DOHH2 (cell line): Measurements from ENCODE around the gene ATP8B1.

ENCODE experiments used
- H3F3A ChIP-seq: fragments of 200-600 bp; sonication (generic), shearing (Covaris generic); 2 replicates; pipeline ENCODE4 v1.6.0; 2016; ENCODE audit warnings: antibody characterized with exemption, mild to moderate bottlenecking; ENCODE audit not compliant: control insufficient read depth, insufficient read depth
- H3K27ac ChIP-seq: fragments of 200-600 bp; sonication (generic); 2 replicates; pipeline ENCODE4 v1.5.1; 2014; ENCODE audit warnings: low read depth, mild to moderate bottlenecking, low read length, moderate library complexity
- H3K27me3 ChIP-seq: fragments of 200-600 bp; sonication (generic); 2 replicates; pipeline ENCODE4 v1.6.1; 2014; ENCODE audit warnings: mild to moderate bottlenecking, low read length, mixed read lengths; ENCODE audit not compliant: control insufficient read depth
- H3K36me3 ChIP-seq: fragments of 200-600 bp; sonication (generic); 2 replicates; pipeline ENCODE4 v1.6.1; 2014; ENCODE audit warnings: mild to moderate bottlenecking, low read length, moderate library complexity, mixed read lengths; ENCODE audit not compliant: control insufficient read depth
- H3K4me1 ChIP-seq: fragments of 200-600 bp; sonication (generic); 2 replicates; pipeline ENCODE4 v1.6.1; 2014; ENCODE audit warnings: mild to moderate bottlenecking, low read length, mixed read lengths; ENCODE audit not compliant: control insufficient read depth
- H3K4me2 ChIP-seq: fragments of 200-600 bp; sonication (generic); 2 replicates; pipeline ENCODE4 v1.6.0; 2014; ENCODE audit warnings: mild to moderate bottlenecking, low read length, moderate library complexity
- H3K4me3 ChIP-seq: fragments of 200-600 bp; sonication (generic); 2 replicates; pipeline ENCODE4 v1.5.1; 2014; ENCODE audit warnings: mild to moderate bottlenecking, low read length, mixed read lengths
- H3K79me2 ChIP-seq: fragments of 200-600 bp; sonication (generic); 2 replicates; pipeline ENCODE4 v1.6.1; 2014; ENCODE audit warnings: mild to moderate bottlenecking, low read length, mixed read lengths; ENCODE audit not compliant: control insufficient read depth
- H3K9me2 ChIP-seq: fragments of 200-600 bp; sonication (generic); replicated peaks from 2 replicates; pipeline ENCODE4 v1.6.1; 2014; ENCODE audit warnings: mild to moderate bottlenecking, low read length, mixed read lengths; ENCODE audit not compliant: control insufficient read depth
- H3K9me3 ChIP-seq: fragments of 200-600 bp; sonication (generic); 2 replicates; pipeline ENCODE4 v1.6.1; 2014; ENCODE audit warnings: antibody characterized with exemption, low read length, mixed read lengths; ENCODE audit not compliant: control insufficient read depth, insufficient read depth
- H4K20me1 ChIP-seq: fragments of 200-600 bp; sonication (generic); 2 replicates; pipeline ENCODE4 v1.6.0; 2014; ENCODE audit warnings: low read depth, mild to moderate bottlenecking, antibody characterized with exemption, low read length, moderate library complexity; ENCODE audit not compliant: control insufficient read depth, insufficient read depth
- EZH2phosphoT487 ChIP-seq: fragments of 200-600 bp; sonication (generic); IDR thresholded peaks from 2 replicates; pipeline ENCODE4 v1.6.1; 2017; ENCODE audit warnings: borderline replicate concordance, mild to moderate bottlenecking, antibody characterized with exemption, low read length, moderate library complexity, mixed read lengths
- TF ChIP-seq, protein P1 (sequence below): fragments of 200-600 bp; sonication (generic); IDR thresholded peaks from one replicate; pipeline ENCODE4 v1.5.1; 2014; ENCODE audit warnings: antibody characterized with exemption, mild to moderate bottlenecking, low read depth, low read length; ENCODE audit not compliant: poor library complexity, severe bottlenecking

The ATP8B1 gene

DNA sequence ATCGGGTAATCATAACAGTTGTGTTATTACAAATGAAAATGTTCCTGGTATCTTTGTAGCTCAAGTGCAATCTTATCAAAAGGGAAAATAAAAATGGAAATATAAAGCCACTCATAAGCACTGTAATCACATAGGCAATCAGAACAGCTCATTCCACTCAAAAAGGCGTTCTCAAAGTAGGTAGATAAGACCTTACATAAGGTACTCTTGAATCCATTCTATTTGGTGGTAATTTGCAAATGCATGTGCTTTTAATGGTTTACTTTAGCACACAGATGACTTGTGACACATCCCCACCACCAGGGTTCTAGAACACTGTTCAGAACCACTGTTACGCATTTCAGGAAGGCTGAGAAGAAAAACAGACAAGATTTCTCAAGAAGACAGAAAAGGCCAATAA lies 94.8 kb downstream of the ATP8B1 start:
- Histone ChIP-seq H3K4me1 (no peaks in the 10 kb centered on the region), H3K27me3 (no peaks in the 10 kb centered on the region), H4K20me1 (no peaks in the 10 kb centered on the region), H3K79me2 (peaks cover 6% of the 10 kb centered on the region; the same call in 1 of the 2 replicates), H3K4me3 (no peak overlapping the region), H3K9me2 (no peaks in the 10 kb centered on the region), H3K27ac (no peak overlapping the region), H3F3A (no peaks in the 10 kb centered on the region), H3K9me3 (no peaks in the 10 kb centered on the region), H3K36me3 (no peaks in the 10 kb centered on the region), H3K4me2 (no peak overlapping the region)
- no peak for TF ChIP-seq EZH2phosphoT487

DNA sequence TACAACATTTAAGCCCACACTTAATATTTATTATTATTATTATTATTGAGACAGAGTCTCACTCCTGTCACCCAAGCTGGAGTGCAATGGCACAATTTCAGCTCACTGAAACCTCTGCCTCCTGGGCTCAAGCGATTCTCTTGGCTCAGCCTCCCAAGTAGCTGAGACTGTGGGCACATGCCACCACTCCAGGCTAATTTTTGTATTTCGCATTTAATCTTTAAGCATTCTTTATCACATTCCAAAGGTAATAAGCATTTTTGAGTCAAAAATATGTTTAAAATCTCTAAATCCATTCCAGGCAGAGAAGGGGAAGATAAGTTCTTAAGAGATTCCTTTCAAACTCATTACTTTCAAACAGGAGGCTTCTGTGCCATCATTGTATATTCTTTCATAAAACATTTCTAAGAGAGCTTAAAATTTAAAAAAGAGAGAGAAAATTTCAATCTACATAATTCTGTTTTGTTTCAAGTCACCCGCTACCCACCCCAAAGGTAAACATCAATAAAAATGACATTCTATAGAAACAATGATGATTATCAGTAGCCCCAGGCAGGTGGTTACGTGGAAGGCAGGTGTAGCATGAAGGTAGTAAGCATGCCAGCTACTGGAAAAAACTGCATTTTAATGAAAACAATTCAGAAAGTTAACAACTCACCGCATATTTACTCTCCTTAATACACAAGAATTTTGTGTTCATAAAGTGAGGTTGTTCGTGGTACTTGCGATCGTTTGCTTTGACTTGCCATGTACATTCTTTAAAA lies 97.1 kb downstream of the ATP8B1 start:
- no peaks in the 10 kb centered on the region for H3K36me3 ChIP-seq
- H4K20me1 ChIP-seq: no peaks in the 10 kb centered on the region
- no peaks in the 10 kb centered on the region for H3K9me2 ChIP-seq
- no peak overlapping the region for H3K27ac ChIP-seq
- H3K79me2 ChIP-seq: peaks cover 6% of the 10 kb centered on the region; the same call in 1 of the 2 replicates
- no peak for TF ChIP-seq EZH2phosphoT487
- TF ChIP-seq, protein P1, sequence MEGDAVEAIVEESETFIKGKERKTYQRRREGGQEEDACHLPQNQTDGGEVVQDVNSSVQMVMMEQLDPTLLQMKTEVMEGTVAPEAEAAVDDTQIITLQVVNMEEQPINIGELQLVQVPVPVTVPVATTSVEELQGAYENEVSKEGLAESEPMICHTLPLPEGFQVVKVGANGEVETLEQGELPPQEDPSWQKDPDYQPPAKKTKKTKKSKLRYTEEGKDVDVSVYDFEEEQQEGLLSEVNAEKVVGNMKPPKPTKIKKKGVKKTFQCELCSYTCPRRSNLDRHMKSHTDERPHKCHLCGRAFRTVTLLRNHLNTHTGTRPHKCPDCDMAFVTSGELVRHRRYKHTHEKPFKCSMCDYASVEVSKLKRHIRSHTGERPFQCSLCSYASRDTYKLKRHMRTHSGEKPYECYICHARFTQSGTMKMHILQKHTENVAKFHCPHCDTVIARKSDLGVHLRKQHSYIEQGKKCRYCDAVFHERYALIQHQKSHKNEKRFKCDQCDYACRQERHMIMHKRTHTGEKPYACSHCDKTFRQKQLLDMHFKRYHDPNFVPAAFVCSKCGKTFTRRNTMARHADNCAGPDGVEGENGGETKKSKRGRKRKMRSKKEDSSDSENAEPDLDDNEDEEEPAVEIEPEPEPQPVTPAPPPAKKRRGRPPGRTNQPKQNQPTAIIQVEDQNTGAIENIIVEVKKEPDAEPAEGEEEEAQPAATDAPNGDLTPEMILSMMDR: no peak
- no peak overlapping the region for H3K4me3 ChIP-seq
- H3K4me2 ChIP-seq: no peak overlapping the region
- no peaks in the 10 kb centered on the region for H3K4me1 ChIP-seq
- H3F3A ChIP-seq: no peaks in the 10 kb centered on the region
- no peaks in the 10 kb centered on the region for H3K27me3 ChIP-seq
- H3K9me3 ChIP-seq: no peaks in the 10 kb centered on the region

DNA sequence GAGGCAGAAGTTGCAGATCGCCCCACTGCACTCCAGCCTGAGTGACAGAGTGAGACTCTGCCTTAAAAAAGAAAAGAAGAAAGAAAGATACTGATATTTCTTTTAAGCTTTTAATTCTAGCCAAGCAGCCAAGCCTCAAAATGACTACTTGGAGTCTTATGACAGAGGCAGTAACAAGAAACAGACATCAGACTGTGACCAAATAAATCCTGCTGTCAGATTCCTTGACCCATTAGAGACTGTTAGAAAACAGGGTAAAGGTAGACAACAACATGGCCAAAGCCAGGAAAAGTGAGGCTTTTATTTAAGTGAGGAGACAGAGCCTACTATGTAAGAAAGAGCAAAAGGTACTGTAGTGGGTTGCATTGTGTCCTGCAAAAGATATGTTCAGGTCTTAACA lies 98.1 kb downstream of the ATP8B1 start:
- no peaks in the 10 kb centered on the region for H3K27me3 ChIP-seq
- no peaks in the 10 kb centered on the region for H4K20me1 ChIP-seq
- no peak overlapping the region for H3K4me3 ChIP-seq
- no peaks in the 10 kb centered on the region for H3K9me3 ChIP-seq
- H3K79me2 ChIP-seq: peaks cover 6% of the 10 kb centered on the region; the same call in 1 of the 2 replicates
- H3K4me2 ChIP-seq: no peak overlapping the region
- no peak overlapping the region for H3K27ac ChIP-seq
- TF ChIP-seq, protein P1: no peak
- no peak for TF ChIP-seq EZH2phosphoT487
- no peaks in the 10 kb centered on the region for H3K9me2 ChIP-seq
- H3K36me3 ChIP-seq: no peaks in the 10 kb centered on the region
- no peaks in the 10 kb centered on the region for H3K4me1 ChIP-seq
- no peaks in the 10 kb centered on the region for H3F3A ChIP-seq

DNA sequence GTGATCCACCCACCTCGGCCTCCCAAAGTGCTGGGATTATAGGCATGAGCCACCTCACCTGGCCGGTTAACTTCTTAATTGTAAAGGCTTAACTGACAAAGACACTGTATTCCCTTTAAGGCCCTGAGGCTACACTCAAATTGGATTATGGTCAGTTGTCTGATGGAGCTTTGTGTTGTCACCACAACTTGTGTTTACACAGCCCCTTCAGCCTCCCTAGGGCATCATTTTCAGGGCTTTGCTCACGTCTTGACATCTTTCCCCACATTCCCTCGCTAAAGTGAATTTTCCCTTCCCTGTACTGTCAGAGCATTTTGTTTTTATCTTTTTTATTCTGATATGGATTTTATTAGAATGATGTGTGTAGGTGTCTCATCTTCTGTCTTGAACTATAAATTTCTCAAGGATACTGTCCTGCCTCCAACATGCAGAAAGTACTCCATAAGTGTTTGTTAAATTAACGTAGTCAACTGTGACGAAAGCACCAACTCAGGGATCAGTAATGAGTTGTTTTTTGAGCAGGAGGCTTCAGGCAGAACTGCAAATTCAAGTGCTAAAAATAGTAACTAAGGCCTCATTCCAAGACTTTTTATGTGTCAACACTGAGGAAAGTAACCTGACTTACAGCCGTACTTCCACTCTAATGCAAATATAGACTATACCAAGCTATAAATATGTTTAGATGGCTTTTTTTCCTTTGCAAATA lies 104.4 kb downstream of the ATP8B1 start:
- H3K36me3 ChIP-seq: no peaks in the 10 kb centered on the region
- no peaks in the 10 kb centered on the region for H3K9me3 ChIP-seq
- peaks cover 25% of the 10 kb centered on the region for H3K79me2 ChIP-seq
- H3K27me3 ChIP-seq: no peaks in the 10 kb centered on the region
- H3K9me2 ChIP-seq: no peaks in the 10 kb centered on the region
- H3K27ac ChIP-seq: no peak overlapping the region
- H4K20me1 ChIP-seq: no peaks in the 10 kb centered on the region
- H3K4me2 ChIP-seq: no peak overlapping the region
- H3K4me3 ChIP-seq: no peak overlapping the region
- H3K4me1 ChIP-seq: no peaks in the 10 kb centered on the region
- TF ChIP-seq, protein P1: no peak
- no peak for TF ChIP-seq EZH2phosphoT487
- H3F3A ChIP-seq: no peaks in the 10 kb centered on the region
